ENCODE measurements around the gene GIMAP2.

The GIMAP2 gene

GRCh38 chr7:150686030-150686631, 625 bp downstream of the GIMAP2 start:
- ChIA-PET CTCF (interaction anchor here (0.7 to 2.3 kb wide), 8 partner anchors 13 to 237 kb away, joined by 3 to 10 read pairs (median 4); partner anchors contain the start of gene GIMAP1), POLR2A (interaction anchor here (0.6 kb wide), 1 partner anchor 11 kb away, joined by 4 read pairs; no protein-coding TSS in a partner anchor)
- no peak for DNase-seq (ENCODE audit: extremely low spot score)
- no peak for TF ChIP-seq CTCF (IDR thresholded peaks at IDR 0.05; ENCODE audit: control extremely low read depth, extremely low read depth, low read depth, missing control alignments)

- ChIA-PET POLR2A (no interaction called here), CTCF (no interaction called here)
- no peak for DNase-seq (ENCODE audit: extremely low spot score)
- TF ChIP-seq CTCF (IDR thresholded peaks at IDR 0.05; ENCODE audit: control extremely low read depth, extremely low read depth, low read depth, missing control alignments): no peak
Measured at GRCh38 chr7:150688630-150689029, 3.1 kb downstream of the GIMAP2 start.

DNA sequence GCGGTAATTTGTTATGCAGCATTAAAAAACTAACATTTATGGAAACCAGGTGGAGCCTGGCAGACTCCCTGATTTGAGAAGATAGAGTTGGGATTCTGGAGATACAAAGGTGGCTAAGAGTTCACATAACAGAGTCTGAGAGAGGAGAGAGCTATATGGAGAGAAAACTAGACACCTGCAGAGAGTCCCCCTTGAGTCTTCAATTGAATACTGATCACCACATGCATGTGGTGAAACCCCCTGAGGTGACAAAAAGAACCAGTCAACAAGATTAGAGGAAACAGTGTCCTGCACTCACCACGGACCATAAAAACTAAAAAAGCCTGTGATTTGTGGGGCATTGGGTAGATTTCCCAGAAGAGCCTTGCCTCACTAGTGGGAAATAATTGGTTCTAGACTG, 10.1 kb downstream of the GIMAP2 start:
- DNase-seq (ENCODE audit: extremely low spot score): no peak
- TF ChIP-seq CTCF (IDR thresholded peaks at IDR 0.05; ENCODE audit: control extremely low read depth, extremely low read depth, low read depth, missing control alignments): no peak
- ChIA-PET POLR2A (no interaction called here), CTCF (no interaction called here)

- POLR2A ChIA-PET: no interaction called here
- CTCF ChIA-PET: interaction anchor here (0.9 to 1.2 kb wide), 3 partner anchors 12 to 29 kb away, joined by 3 to 4 read pairs (median 4); no protein-coding TSS in a partner anchor
- DNase-seq (ENCODE audit: extremely low spot score): no peak
- no peak for TF ChIP-seq CTCF (IDR thresholded peaks at IDR 0.05; ENCODE audit: control extremely low read depth, extremely low read depth, low read depth, missing control alignments)
Measured at GRCh38 chr7:150703209-150703608, 17.7 kb downstream of the GIMAP2 start.

- DNase-seq (ENCODE audit: extremely low spot score): no peak
- TF ChIP-seq CTCF (IDR thresholded peaks at IDR 0.05; ENCODE audit: control extremely low read depth, extremely low read depth, low read depth, missing control alignments): no peak
- ChIA-PET POLR2A (no interaction called here), CTCF (interaction anchor here (0.9 to 2.0 kb wide), 11 partner anchors 12 to 266 kb away, joined by 3 to 6 read pairs (median 4); partner anchors contain the start of gene GIMAP2)
Measured at GRCh38 chr7:150715293-150715692, 29.8 kb downstream of the GIMAP2 start.

GRCh38 chr7:150715738-150716137, 30.2 kb downstream of the GIMAP2 start:
- ChIA-PET POLR2A (no interaction called here), CTCF (interaction anchor here (0.9 to 2.0 kb wide), 11 partner anchors 9 to 267 kb away, joined by 3 to 6 read pairs (median 4); partner anchors contain the start of gene GIMAP2)

More at GRCh38 chr7:150715738-150716137, 30.2 kb downstream of the GIMAP2 start:
- no peak for TF ChIP-seq CTCF (IDR thresholded peaks at IDR 0.05; ENCODE audit: control extremely low read depth, extremely low read depth, low read depth, missing control alignments)
- no peak for DNase-seq (ENCODE audit: extremely low spot score)

Measured in GM10248 (cell line).